Measurements from ENCODE around the gene CADM4. TPM values are rescaled to one million over a fixed set of nuclear protein-coding genes. Genes with fewer than 3 reads are reported as not detected.

CADM4 gene
- 1 to 10 TPM; 2.2 to 4.7 (median 3.7) TPM for total RNA-seq
- long read RNA-seq = 0 reads

- no peaks in the 10 kb centered on the region for H3K36me3 ChIP-seq
- no peaks in the 10 kb centered on the region for H3K27me3 ChIP-seq
- TF ChIP-seq POLR2A (IDR thresholded peaks at IDR 0.05) = no peak
- TF ChIP-seq CTCF (IDR thresholded peaks at IDR 0.05) = no peak
- peak; percentile 74 to 89 (median 82) for ATAC-seq
- H3K27ac ChIP-seq = no peak within 1 kb of the TSS
- under 1% methylated on average over 25 of the region's 110 CpGs for WGBS (ENCODE audit: insufficient coverage, low coverage, low lambda C conversion rate, missing lambda C conversion rate)
- peak; percentile 35 to 58 (median 55) for DNase-seq
- H3K4me3 ChIP-seq = peak within 1 kb of the TSS; percentile 26 to 52 (median 44)
- intact Hi-C loops (cut with DNase I) = loop anchor here in 1 of 2 donors (10.0 kb wide), 1 partner anchor 195 kb away; no protein-coding TSS in a partner anchor
- no peaks in the 10 kb centered on the region for H3K4me1 ChIP-seq
- no peaks in the 10 kb centered on the region for H3K9me3 ChIP-seq
Observed at GRCh38 chr19:43639519-43640423, at the start of gene CADM4. CADM4 (minus strand) TSS chr19:43639850; CDS start chr19:43639790, 60 bp downstream.

- TF ChIP-seq POLR2A (IDR thresholded peaks at IDR 0.05) (no peak), CTCF (IDR thresholded peaks at IDR 0.05) (no peak)
- no peaks in the 10 kb centered on the region for H3K36me3 ChIP-seq
- no peaks in the 10 kb centered on the region for H3K27me3 ChIP-seq
- 38% methylated on average over 9 of the region's 10 CpGs for WGBS (ENCODE audit: insufficient coverage, low coverage, low lambda C conversion rate, missing lambda C conversion rate)
- ATAC-seq = peak in 1 of 4 donors; percentile 25
- no peaks in the 10 kb centered on the region for H3K9me3 ChIP-seq
- intact Hi-C loops (cut with DNase I) = no loop called here
- no peak overlapping the region for H3K27ac ChIP-seq
- H3K4me1 ChIP-seq = no peaks in the 10 kb centered on the region
- DNase-seq = no peak
- H3K4me3 ChIP-seq = no peak overlapping the region
Observed at GRCh38 chr19:43688059-43688701, 48.5 kb upstream of the CADM4 start.

- TF ChIP-seq CTCF (IDR thresholded peaks at IDR 0.05) (no peak), POLR2A (IDR thresholded peaks at IDR 0.05) (no peak)
- Histone ChIP-seq H3K27me3 (no peaks in the 10 kb centered on the region), H3K4me3 (no peak overlapping the region), H3K9me3 (no peaks in the 10 kb centered on the region), H3K27ac (no peak overlapping the region), H3K4me1 (no peaks in the 10 kb centered on the region), H3K36me3 (no peaks in the 10 kb centered on the region)
- intact Hi-C loops (cut with DNase I) = no loop called here
- no peak for ATAC-seq
- WGBS (ENCODE audit: insufficient coverage, low coverage, low lambda C conversion rate, missing lambda C conversion rate) = no CpG with 5 or more reads among the region's 1 CpG
- no peak for DNase-seq
Observed at GRCh38 chr19:43687660-43687997, 48.0 kb upstream of the CADM4 start.

- Histone ChIP-seq H3K4me3 (no peak overlapping the region), H3K9me3 (no peaks in the 10 kb centered on the region), H3K27me3 (no peaks in the 10 kb centered on the region), H3K36me3 (no peaks in the 10 kb centered on the region), H3K27ac (no peak overlapping the region), H3K4me1 (no peaks in the 10 kb centered on the region)
- DNase-seq (no peak), ATAC-seq (peak in 1 of 4 donors; percentile 36)
- intact Hi-C loops (cut with DNase I) = no loop called here
- no CpG with 5 or more reads among the region's 1 CpG for WGBS (ENCODE audit: insufficient coverage, low coverage, low lambda C conversion rate, missing lambda C conversion rate)
- TF ChIP-seq CTCF (IDR thresholded peaks at IDR 0.05) (no peak), POLR2A (IDR thresholded peaks at IDR 0.05) (no peak)
Observed at GRCh38 chr19:43684326-43684725, 44.7 kb upstream of the CADM4 start.

Measured in right lobe of liver (tissue), 6 donors.